HG03025 (cell line): ENCODE results near the gene KNG1.
"Not testable (repeated sequence)": the region's sequence is repeated elsewhere in the genome, so short reads cannot be mapped to it uniquely, and the experiment has no call there.

ENCODE experiments used
- ATAC-seq: cut with Tn5 transposase; IDR thresholded peaks from one replicate; pipeline ENCODE4 v1.9.1; 2021; ENCODE audit warnings: mild to moderate bottlenecking, moderate library complexity; ENCODE audit not compliant: unreplicated experiment, low FRiP score

KNG1 gene

GRCh38 chr3:186708983-186709679 is 8.0 kb upstream of the KNG1 start:
- no peak for ATAC-seq

GRCh38 chr3:186710694-186711093 is 6.5 kb upstream of the KNG1 start:
- not testable (repeated sequence) for ATAC-seq

- no peak for ATAC-seq
Measured at GRCh38 chr3:186713499-186713898, 3.7 kb upstream of the KNG1 start.

GRCh38 chr3:186719945-186720739 is 3.0 kb downstream of the KNG1 start:
- ATAC-seq = no peak

GRCh38 chr3:186722457-186722856 is 5.3 kb downstream of the KNG1 start:
- ATAC-seq = no peak

GRCh38 chr3:186724911-186725310 is 7.8 kb downstream of the KNG1 start:
- ATAC-seq = no peak

- no peak for ATAC-seq
Measured at GRCh38 chr3:186732169-186732766, 15.1 kb downstream of the KNG1 start.

- ATAC-seq = no peak
Measured at GRCh38 chr3:186742618-186743380, 25.6 kb downstream of the KNG1 start.

- no peak for ATAC-seq
Measured at GRCh38 chr3:186743666-186744065, 26.5 kb downstream of the KNG1 start.

GRCh38 chr3:186746008-186746407 is 28.8 kb downstream of the KNG1 start:
- no peak for ATAC-seq

- ATAC-seq = no peak
Measured at GRCh38 chr3:186750316-186750715, 33.2 kb downstream of the KNG1 start.

GRCh38 chr3:186751480-186751879 is 34.3 kb downstream of the KNG1 start:
- no peak for ATAC-seq

- no peak for ATAC-seq
Measured at GRCh38 chr3:186754006-186754405, 36.8 kb downstream of the KNG1 start.

GRCh38 chr3:186754871-186755270 is 37.7 kb downstream of the KNG1 start:
- no peak for ATAC-seq

- no peak for ATAC-seq
Measured at GRCh38 chr3:186757214-186757613, 40.1 kb downstream of the KNG1 start.

- no peak for ATAC-seq
Measured at GRCh38 chr3:186757686-186758220, 40.6 kb downstream of the KNG1 start.

- no peak for ATAC-seq
Measured at GRCh38 chr3:186759231-186759930, 42.2 kb downstream of the KNG1 start.

GRCh38 chr3:186760141-186760833 is 43.1 kb downstream of the KNG1 start:
- no peak for ATAC-seq

- ATAC-seq = no peak
Measured at GRCh38 chr3:186760897-186761447, 43.8 kb downstream of the KNG1 start.
